Raji (cell line): ENCODE measurements around the gene CDH4.

ENCODE experiments used
- POLR2A ChIP-seq: IDR thresholded peaks from 2 replicates; pipeline ENCODE4 v1.6.1; 2011; ENCODE audit warnings: low read depth, low read length, control low read depth; ENCODE audit not compliant: insufficient read depth

The CDH4 gene

GRCh38 chr20:61667056-61667792, 415.2 kb downstream of the CDH4 start:
- no peak for TF ChIP-seq POLR2A

- no peak for TF ChIP-seq POLR2A
These were observed 416.1 kb downstream of the CDH4 start for GRCh38 chr20:61668065-61668650.

GRCh38 chr20:61668771-61669503, 416.9 kb downstream of the CDH4 start:
- TF ChIP-seq POLR2A = no peak

DNA sequence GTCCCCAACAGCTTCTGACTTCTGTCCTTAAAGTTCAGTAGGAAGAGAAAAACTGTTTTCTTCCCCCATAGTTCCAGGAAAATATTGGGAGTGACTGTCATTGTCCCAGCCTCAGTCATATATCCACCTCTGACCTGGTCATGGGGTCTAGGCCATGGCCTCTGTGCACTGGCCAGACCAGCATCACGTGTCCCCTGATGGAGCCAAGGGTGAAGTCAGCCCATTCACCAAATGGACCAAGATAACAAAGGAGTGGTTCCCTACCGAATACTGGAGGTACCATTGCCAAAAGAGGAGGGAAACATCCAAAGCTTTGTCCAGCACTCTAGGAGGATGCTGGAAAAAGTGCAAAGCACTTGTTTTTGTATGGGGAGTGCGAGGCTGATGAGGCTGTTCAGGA, 418.2 kb downstream of the CDH4 start:
- no peak for TF ChIP-seq POLR2A

GRCh38 chr20:61671559-61671958, 419.5 kb downstream of the CDH4 start:
- no peak for TF ChIP-seq POLR2A

DNA sequence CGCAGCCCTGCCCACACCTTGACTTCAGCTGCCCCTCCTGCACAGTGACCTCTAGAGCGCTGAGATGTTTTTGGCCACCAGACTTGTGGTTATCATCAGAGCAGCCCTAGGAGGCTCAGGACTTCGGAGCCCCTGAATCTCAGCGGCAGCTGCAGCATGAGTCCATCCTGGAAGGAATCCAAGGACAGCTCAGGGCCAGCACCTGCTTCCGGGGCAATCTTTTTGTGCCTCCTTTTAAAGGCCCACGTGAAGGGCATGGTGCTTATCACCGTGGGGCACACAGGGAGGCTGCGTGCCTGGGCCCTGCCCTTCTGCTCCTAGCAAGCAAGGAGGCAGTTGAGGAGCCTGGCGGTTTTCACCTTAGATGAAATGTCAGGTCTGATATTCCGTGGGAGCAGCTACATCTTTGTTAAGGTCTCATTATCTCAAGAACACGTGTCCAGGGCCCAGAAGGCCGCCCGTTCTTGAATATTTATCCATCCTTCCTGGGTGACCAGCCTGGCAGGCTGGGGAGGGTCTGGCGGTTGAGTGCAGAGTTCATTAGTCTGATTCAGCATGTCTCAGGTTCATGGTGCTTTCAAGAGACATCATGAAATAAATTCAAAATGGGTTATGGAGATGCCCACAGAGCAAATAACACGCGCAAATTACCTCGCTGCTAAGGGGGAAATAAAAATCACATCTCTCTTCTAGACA, 421.2 kb downstream of the CDH4 start:
- TF ChIP-seq POLR2A = no peak

GRCh38 chr20:61674121-61674520, 422.1 kb downstream of the CDH4 start:
- no peak for TF ChIP-seq POLR2A

DNA sequence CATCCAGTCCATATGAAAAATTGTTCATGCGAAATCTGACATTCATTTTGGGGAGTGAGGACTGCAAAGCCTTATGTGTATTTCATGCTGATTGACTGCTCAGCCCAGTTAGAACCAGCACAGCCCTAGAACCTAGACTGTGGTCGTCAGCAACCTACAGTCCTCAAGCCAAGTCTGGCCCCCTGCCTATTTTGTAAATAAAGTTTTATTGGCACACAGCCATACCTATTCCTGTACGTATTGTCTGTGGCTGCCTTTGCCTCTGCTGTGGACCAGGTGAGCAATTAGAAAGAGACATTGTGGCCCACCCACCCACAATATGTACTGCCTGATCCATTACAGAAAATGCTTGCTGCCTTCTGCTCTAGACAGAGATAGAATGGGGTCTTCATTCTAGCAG, 422.6 kb downstream of the CDH4 start:
- TF ChIP-seq POLR2A = no peak

GRCh38 chr20:61677928-61678327, 425.9 kb downstream of the CDH4 start:
- TF ChIP-seq POLR2A = no peak

- TF ChIP-seq POLR2A = no peak
These were observed 426.4 kb downstream of the CDH4 start for GRCh38 chr20:61678437-61678836.

DNA sequence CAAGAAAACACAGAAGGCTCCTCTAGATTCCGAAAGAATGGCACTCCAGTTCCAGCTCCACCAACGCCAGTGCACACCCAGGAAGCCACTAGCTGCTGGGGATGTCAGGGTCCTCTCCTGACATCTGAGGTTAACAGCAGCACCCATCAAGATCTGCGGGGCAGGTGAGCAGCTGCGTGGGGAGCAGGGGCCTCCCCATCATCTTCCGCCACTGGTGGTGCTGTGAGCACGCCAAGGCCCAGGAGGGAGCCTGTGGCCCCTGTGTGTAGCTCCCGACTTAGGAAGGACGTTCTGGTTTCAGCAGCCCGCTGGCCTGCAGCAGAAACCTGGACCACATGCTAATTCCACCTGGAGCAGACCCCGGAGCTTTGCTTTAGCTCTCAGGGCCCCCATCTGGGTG, 427.4 kb downstream of the CDH4 start:
- TF ChIP-seq POLR2A = no peak

DNA sequence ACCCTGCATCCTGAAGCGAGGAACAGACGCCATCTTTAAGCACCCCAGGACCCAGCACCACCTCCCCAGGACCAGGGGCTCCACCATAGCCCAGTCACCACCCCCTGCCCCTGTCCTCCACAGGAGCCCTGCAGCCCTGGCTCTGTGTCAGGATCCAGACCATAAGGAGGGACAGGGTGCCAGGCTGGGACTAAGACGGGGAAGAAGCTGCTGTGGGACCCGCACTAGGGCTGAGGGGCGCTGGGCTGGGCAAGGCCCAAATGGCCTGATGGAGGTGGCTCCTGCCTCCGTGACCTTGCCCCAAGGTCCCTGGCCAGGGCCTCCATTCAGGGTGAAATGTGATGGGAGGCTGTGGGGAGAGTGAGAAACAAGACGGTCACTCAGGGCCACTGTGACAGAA, 428.0 kb downstream of the CDH4 start:
- TF ChIP-seq POLR2A = no peak

- no peak for TF ChIP-seq POLR2A
These were observed 430.3 kb downstream of the CDH4 start for GRCh38 chr20:61682114-61682995.

DNA sequence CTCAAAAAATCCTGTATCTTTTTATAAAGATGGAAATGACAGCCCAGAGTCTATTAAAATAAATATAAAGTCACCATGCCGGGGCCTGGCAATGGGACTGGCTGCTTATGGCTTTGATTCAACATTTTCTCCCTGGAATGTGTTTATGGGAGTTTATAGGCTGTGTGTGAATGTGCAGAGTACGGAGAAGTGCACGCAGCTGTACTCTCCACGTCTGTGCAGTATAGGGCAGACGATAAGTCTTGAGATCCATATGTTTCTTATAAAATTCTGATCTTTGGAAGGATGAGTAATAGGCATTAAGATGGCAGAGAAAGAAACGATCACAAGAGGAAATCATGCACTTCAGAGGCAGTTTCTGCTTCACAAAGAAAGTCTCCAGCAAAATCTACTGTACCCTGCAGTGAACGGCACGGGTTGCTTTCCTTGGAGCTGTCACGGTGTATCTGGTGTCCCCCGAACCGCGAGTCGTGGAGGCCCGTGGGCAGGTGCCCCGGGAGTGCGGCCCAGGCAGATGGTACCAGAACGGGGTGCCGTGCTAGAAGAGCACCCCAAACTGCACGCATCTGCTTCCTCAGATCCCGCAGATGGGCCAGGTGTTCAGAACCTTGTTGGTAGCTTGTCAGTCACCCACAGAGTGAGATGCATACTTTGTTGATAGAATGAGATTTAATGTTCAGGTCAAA, 431.1 kb downstream of the CDH4 start:
- TF ChIP-seq POLR2A = no peak
